Measurements from ENCODE around the gene CNBP.

Gene CNBP

GRCh38 chr3:129128357-129129155 lies 55.1 kb downstream of the CNBP start:
- no peak for DNase-seq
- H3K4me3 Mint-ChIP-seq, result no peak overlapping the region
- H3K27ac Mint-ChIP-seq, result peak overlapping the region; percentile 30
- no peaks in the 10 kb centered on the region for H3K9me3 Mint-ChIP-seq
- peaks cover 13% of the 10 kb centered on the region for H3K4me1 Mint-ChIP-seq (ENCODE audit: low read depth)
- peaks cover 63% of the 10 kb centered on the region for H3K36me3 Mint-ChIP-seq (ENCODE audit: low read depth)
- H3K27me3 Mint-ChIP-seq, result no peaks in the 10 kb centered on the region

GRCh38 chr3:129126726-129127280 lies 56.9 kb downstream of the CNBP start:
- Mint-ChIP-seq H3K27ac (peak overlapping the region; percentile 66), H3K36me3 (ENCODE audit: low read depth) (peaks cover 46% of the 10 kb centered on the region), H3K4me3 (no peak overlapping the region), H3K4me1 (ENCODE audit: low read depth) (peaks cover 16% of the 10 kb centered on the region), H3K27me3 (no peaks in the 10 kb centered on the region), H3K9me3 (no peaks in the 10 kb centered on the region)
- no peak for DNase-seq

- Mint-ChIP-seq H3K27me3 (no peaks in the 10 kb centered on the region), H3K4me3 (peak overlapping the region; percentile 10), H3K9me3 (no peaks in the 10 kb centered on the region), H3K4me1 (ENCODE audit: low read depth) (peaks cover 28% of the 10 kb centered on the region), H3K36me3 (ENCODE audit: low read depth) (peaks cover 39% of the 10 kb centered on the region), H3K27ac (peak overlapping the region; percentile 86)
- DNase-seq, result no peak
These were observed 60.2 kb downstream of the CNBP start for GRCh38 chr3:129123314-129124060.

- Mint-ChIP-seq H3K27ac (peak overlapping the region; percentile 86), H3K4me1 (ENCODE audit: low read depth) (peaks cover 38% of the 10 kb centered on the region), H3K9me3 (no peaks in the 10 kb centered on the region), H3K36me3 (ENCODE audit: low read depth) (peaks cover 39% of the 10 kb centered on the region), H3K4me3 (peak overlapping the region; percentile 66), H3K27me3 (no peaks in the 10 kb centered on the region)
- no peak for DNase-seq
These were observed 61.2 kb downstream of the CNBP start for GRCh38 chr3:129122412-129123011.

GRCh38 chr3:129121792-129122411 lies 61.8 kb downstream of the CNBP start, which contains the start of gene RAB43:
RAB43 (minus strand) TSS chr3:129121804; CDS start chr3:129121489, 315 bp downstream.
- Mint-ChIP-seq H3K4me1 (ENCODE audit: low read depth) (peaks cover 44% of the 10 kb centered on the region), H3K36me3 (ENCODE audit: low read depth) (peaks cover 41% of the 10 kb centered on the region)

GRCh38 chr3:129121016-129121791 lies 62.5 kb downstream of the CNBP start:
- H3K4me1 Mint-ChIP-seq (ENCODE audit: low read depth), result peaks cover 50% of the 10 kb centered on the region
- peak; percentile 82 for DNase-seq
- peak overlapping the region; percentile 94 for H3K27ac Mint-ChIP-seq
- H3K4me3 Mint-ChIP-seq, result peak overlapping the region; percentile 85
- H3K27me3 Mint-ChIP-seq, result no peaks in the 10 kb centered on the region
- H3K9me3 Mint-ChIP-seq, result no peaks in the 10 kb centered on the region
- peaks cover 46% of the 10 kb centered on the region for H3K36me3 Mint-ChIP-seq (ENCODE audit: low read depth)

More at GRCh38 chr3:129121792-129122411, 61.8 kb downstream of the CNBP start, which contains the start of gene RAB43:
- Mint-ChIP-seq H3K27ac (peak within 1 kb of the TSS; percentile 94), H3K4me3 (peak within 1 kb of the TSS; percentile 85), H3K9me3 (no peaks in the 10 kb centered on the region), H3K27me3 (no peaks in the 10 kb centered on the region)
- peak; percentile 90 for DNase-seq

- H3K4me3 Mint-ChIP-seq, result peak overlapping the region; percentile 85
- peaks cover 56% of the 10 kb centered on the region for H3K4me1 Mint-ChIP-seq (ENCODE audit: low read depth)
- DNase-seq, result peak; percentile 91
- H3K9me3 Mint-ChIP-seq, result no peaks in the 10 kb centered on the region
- peaks cover 52% of the 10 kb centered on the region for H3K36me3 Mint-ChIP-seq (ENCODE audit: low read depth)
- no peaks in the 10 kb centered on the region for H3K27me3 Mint-ChIP-seq
- peak overlapping the region; percentile 91 for H3K27ac Mint-ChIP-seq
These were observed 63.3 kb downstream of the CNBP start for GRCh38 chr3:129120254-129121004.

GRCh38 chr3:129119365-129120100 lies 64.2 kb downstream of the CNBP start:
- H3K4me3 Mint-ChIP-seq, result peak overlapping the region; percentile 85
- no peaks in the 10 kb centered on the region for H3K9me3 Mint-ChIP-seq
- peak overlapping the region; percentile 91 for H3K27ac Mint-ChIP-seq
- H3K4me1 Mint-ChIP-seq (ENCODE audit: low read depth), result peaks cover 63% of the 10 kb centered on the region
- no peaks in the 10 kb centered on the region for H3K27me3 Mint-ChIP-seq
- peaks cover 59% of the 10 kb centered on the region for H3K36me3 Mint-ChIP-seq (ENCODE audit: low read depth)
- no peak for DNase-seq

- Mint-ChIP-seq H3K9me3 (no peaks in the 10 kb centered on the region), H3K27ac (peak overlapping the region; percentile 91), H3K27me3 (no peaks in the 10 kb centered on the region), H3K36me3 (ENCODE audit: low read depth) (peaks cover 67% of the 10 kb centered on the region), H3K4me3 (peak overlapping the region; percentile 85), H3K4me1 (ENCODE audit: low read depth) (peaks cover 71% of the 10 kb centered on the region)
- DNase-seq, result peak; percentile 55
These were observed 65.0 kb downstream of the CNBP start for GRCh38 chr3:129118745-129119144.
